Fibroblast of pulmonary artery (primary cell): ENCODE results near the gene NFIA.
A peak's percentile ranks its signal among the peaks of the same experiment; 100 is the strongest.

Experiments
- DNase-seq: peaks from one replicate; pipeline ENCODE4 v3.0.0-alpha.2; 2010; ENCODE audit warnings: low read depth
- H3K4me3 ChIP-seq: replicated peaks from 2 replicates; pipeline ENCODE4 v1.5.1; 2011; ENCODE audit warnings: low read depth, mild to moderate bottlenecking, control low read depth, low read length, moderate library complexity
- TF ChIP-seq, protein P1 (sequence below): IDR thresholded peaks from 2 replicates; pipeline ENCODE4 v1.5.1; 2011; ENCODE audit warnings: mild to moderate bottlenecking, control low read depth, low read length, inconsistent platforms; ENCODE audit errors: missing control alignments

NFIA gene

DNA sequence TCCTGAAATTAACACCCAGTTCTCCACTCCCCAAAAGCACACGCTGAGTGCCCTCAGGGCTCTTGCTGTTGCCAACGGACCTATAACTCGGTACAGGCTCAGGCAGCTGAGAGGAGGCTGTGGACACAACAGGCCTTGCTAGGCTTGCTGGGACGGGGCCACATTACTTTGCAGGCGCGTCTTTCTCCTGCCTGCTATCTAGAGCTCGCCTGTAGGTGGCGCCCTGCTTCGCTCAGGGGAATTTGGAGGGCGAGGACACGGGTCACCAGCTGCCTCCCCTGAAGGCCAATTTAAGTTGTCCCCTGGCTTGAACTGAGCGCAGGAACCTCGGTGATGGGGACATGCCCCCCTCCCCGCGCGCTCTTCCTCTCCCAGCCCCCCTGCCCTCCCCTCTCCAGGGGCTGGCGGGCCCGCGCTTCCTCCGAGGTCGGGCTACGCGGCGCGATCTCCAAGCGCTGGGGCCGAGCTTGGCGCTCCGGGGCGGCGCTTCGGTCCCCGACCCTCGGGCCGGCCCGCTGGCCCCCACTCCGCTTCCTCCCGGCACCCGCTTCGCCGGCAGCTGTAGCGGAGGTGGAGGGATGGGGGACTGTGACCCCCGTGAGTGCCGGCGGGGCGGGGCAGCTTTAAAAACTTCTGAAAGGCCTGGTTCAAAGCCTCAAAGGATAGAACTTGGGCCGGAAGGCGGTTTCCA is 32.4 kb upstream of the NFIA start:
- H3K4me3 ChIP-seq: peak overlapping the region; percentile 68
- TF ChIP-seq, protein P1, sequence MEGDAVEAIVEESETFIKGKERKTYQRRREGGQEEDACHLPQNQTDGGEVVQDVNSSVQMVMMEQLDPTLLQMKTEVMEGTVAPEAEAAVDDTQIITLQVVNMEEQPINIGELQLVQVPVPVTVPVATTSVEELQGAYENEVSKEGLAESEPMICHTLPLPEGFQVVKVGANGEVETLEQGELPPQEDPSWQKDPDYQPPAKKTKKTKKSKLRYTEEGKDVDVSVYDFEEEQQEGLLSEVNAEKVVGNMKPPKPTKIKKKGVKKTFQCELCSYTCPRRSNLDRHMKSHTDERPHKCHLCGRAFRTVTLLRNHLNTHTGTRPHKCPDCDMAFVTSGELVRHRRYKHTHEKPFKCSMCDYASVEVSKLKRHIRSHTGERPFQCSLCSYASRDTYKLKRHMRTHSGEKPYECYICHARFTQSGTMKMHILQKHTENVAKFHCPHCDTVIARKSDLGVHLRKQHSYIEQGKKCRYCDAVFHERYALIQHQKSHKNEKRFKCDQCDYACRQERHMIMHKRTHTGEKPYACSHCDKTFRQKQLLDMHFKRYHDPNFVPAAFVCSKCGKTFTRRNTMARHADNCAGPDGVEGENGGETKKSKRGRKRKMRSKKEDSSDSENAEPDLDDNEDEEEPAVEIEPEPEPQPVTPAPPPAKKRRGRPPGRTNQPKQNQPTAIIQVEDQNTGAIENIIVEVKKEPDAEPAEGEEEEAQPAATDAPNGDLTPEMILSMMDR: peak; percentile 84
- DNase-seq: peak; percentile 91

DNA sequence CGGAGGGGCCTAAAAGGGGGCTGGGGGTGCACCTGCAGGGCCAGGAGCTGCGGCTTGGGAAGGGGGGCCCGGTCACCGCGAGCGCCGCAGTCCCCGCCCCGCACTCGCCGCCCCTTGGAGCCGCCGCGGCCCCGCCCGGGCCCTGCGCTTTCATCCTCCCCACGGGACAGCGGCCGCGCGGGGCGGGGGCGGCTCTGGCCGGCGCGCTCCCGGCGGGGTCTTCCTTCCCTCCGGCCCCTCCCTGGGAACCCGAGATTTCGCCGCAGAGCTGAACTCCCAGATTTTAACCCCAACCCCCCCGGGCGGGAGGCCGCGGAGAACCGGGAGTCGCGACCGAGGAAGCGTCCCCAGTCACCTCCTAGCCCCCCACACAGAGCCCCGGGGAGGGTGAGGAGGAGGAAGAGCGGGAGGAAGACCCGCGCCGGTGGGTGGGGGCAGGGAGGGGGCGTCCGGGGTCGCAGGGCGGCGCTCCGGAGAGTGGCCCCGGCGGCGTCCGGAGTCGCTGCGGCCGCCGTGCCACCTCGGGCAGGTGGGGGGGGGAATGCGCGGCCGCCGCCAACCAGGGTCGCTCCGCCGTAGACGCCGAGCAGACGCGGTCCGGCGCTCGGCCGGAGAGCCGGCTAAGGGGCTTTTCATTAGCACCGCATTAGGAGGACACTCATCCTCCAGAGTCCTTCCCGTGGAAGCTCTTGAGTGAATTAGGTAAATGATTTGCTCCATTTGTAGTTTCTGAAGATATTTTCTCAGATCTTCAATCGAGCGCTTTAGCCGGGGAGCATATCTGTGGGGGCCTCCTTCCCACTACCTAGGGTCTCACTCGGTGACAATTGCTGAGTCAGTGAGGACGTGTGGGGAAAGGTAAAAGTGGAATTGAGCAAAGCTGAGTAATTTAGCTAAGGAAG is 31.6 kb upstream of the NFIA start:
- TF ChIP-seq, protein P1: no peak
- peak overlapping the region; percentile 68 for H3K4me3 ChIP-seq
- DNase-seq: peak; percentile 21

DNA sequence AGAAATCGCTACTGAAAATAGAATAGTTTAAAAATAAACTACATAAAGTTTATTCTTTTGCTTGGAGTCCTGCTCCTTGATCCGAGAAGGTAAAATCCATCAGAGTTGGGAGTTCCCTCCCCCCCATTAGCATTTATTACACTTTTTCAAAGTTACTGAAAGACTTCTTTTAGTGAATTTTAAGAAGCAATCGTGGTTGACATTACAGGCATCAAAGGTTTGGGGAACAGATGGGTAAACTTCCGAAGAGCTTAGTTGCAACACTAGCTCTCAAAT is 31.0 kb upstream of the NFIA start:
- TF ChIP-seq, protein P1: no peak
- DNase-seq: peak; percentile 6
- H3K4me3 ChIP-seq: peak overlapping the region; percentile 68

DNA sequence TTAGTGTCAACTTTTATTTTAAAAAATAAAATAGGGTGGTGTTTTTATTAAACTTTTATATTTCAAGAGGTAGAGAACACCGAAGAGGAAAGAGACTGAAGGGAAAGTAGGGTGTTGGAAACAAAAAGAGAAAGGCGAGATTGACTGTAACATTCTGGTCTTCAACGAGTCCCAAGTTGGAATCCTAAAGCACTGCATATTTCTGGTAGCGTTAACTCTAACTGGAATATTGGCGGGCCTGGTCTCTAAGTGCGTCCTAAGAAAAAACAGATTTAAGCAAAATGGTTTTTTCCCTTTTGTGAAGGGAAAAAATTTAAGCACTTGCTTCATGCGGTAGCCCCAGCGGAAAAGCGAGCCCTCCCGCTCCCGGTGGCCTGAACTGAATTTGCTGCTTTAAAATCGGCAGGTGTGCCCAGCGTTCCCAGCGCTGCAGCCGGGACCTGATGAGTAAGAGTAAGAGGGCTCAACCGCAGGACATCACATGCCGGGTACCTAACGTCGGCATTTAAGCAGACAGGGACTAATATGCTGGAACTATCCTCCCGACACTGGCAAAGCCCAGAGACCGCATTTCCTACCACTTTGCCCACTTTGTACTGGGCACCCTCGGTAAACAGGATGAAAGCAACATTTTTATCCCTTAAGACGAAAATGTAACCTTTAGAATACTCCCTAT is 30.5 kb upstream of the NFIA start:
- peak; percentile 6 for DNase-seq
- no peak overlapping the region for H3K4me3 ChIP-seq
- TF ChIP-seq, protein P1: no peak

DNA sequence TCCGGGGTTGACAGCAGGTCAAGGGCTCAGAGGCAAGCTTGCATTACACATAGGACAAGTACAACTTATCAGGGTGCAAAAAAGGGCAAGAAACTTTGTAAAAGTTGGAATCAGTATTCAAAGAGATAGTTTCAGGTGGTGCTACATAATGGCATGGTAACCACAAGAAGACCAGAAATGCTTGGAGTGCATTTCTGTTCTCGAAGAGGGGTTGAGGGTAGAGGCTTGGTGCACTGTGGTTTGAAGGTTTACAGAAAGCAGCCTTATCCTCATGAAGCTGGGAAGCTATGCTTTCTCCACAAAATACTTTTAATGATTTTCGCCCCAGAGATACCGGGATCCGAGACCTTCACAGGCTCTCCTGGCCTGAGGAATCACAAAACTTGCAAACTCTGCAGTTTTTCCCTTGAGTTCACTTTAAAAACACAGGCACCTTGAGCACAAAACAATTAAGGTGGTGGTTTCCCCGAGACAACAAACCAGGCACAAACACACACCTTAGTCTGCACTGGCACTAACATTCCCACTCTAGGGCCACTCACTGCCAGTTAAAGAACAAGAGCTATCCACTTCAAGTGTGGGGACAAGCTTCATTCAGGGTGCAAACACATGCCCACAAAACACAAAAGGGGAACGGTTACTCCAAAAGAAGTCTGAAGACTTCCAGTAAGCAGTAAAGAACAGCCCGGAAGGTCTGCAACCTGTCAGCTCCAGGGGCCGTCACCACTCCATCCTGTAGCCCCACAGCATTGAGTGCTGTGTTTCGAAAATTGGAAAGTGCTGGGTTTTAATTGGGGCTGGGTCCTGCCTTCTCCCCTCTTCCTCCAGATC is 29.8 kb upstream of the NFIA start:
- H3K4me3 ChIP-seq: no peak overlapping the region
- TF ChIP-seq, protein P1: no peak
- no peak for DNase-seq

DNA sequence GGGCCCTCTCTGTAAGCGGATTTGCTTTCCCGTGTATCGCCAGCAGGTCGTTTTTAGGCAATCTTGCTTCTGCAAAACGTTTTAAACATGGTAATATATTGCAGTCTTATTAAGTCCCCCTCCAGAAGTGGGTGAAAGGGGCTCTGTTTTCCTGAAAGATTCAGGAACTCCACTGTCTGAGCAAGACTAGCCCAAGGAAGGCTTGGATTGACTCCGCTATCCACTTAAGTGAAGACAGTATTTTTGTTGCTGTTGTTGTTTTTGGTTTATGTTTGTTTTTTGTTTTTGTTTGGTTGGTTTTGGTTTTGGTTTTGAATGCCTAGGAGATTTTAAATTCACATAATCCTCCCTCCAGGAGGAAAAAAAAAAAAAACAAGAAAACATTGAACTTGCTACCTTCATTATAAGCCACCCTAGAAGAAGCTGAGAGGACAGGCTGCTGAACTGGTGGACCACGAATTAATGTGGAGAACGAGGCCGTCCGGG is 29.1 kb upstream of the NFIA start:
- H3K4me3 ChIP-seq: peak overlapping the region; percentile 40
- TF ChIP-seq, protein P1: no peak
- peak; percentile 13 for DNase-seq
